ENCODE results near the gene SIKE1. TPM values are rescaled to one million over a fixed set of nuclear protein-coding genes. Genes with fewer than 3 reads are reported as not detected.
A peak's percentile ranks its signal among the peaks of the same experiment; 100 is the strongest.
"Not testable (repeated sequence)": the region's sequence is repeated elsewhere in the genome, so short reads cannot be mapped to it uniquely, and the experiment has no call there.

The SIKE1 gene
- total RNA-seq, result 10 to 100 TPM; 29.7 to 57.4 (median 34.0) TPM

- Histone ChIP-seq H3K27ac (peak within 1 kb of the TSS; percentile 73 to 95 (median 94)), H3K4me1 (peaks cover 5 to 20% (median 7%) of the 10 kb centered on the region in 3 donors), H3K36me3 (peaks cover 0 to 19% of the 10 kb centered on the region in 2 donors), H3K27me3 (no peaks in the 10 kb centered on the region), H3K4me3 (peak within 1 kb of the TSS; percentile 72 to 77), H3K9me3 (peaks cover 0 to 3% (median 0%) of the 10 kb centered on the region in 3 donors)
- peak; percentile 82 to 83 for TF ChIP-seq POLR2A (IDR thresholded peaks at IDR 0.05)
- peak; percentile 92 for TF ChIP-seq POLR2AphosphoS5 (IDR thresholded peaks at IDR 0.05)
- no peak for TF ChIP-seq EP300 (IDR thresholded peaks at IDR 0.05)
- WGBS, 2 donors (ENCODE audit: low coverage in 1 of 2), result 18 to 44% methylated on average over 11 to 48 of the region's 53 CpGs
- peak; percentile 98 for ATAC-seq
These were observed at the start of gene SIKE1 for GRCh38 chr1:114780344-114781226. Gene SIKE1 (minus strand): TSS chr1:114780685. CDS start chr1:114780607, 78 bp downstream.

- H3K4me3 ChIP-seq, H3K36me3 ChIP-seq, H3K9me3 ChIP-seq, H3K27ac ChIP-seq, H3K4me1 ChIP-seq, ATAC-seq, H3K27me3 ChIP-seq: not testable (repeated sequence)
- 34 to 71% methylated on average over 1 of the region's 1 CpG for WGBS, 2 donors (ENCODE audit: low coverage in 1 of 2)
These were observed 49.6 kb upstream of the SIKE1 start for GRCh38 chr1:114830075-114830474.

GRCh38 chr1:114828251-114828650 is 47.8 kb upstream of the SIKE1 start:
- Histone ChIP-seq H3K36me3 (no peaks in the 10 kb centered on the region), H3K4me1 (no peaks in the 10 kb centered on the region), H3K4me3 (no peak overlapping the region), H3K27me3 (peaks cover 8% of the 10 kb centered on the region), H3K27ac (no peak overlapping the region), H3K9me3 (peaks cover 0 to 4% (median 0%) of the 10 kb centered on the region in 3 donors)
- ATAC-seq, result no peak
- no peak for TF ChIP-seq EP300 (IDR thresholded peaks at IDR 0.05)
- TF ChIP-seq POLR2A (IDR thresholded peaks at IDR 0.05), result no peak
- no peak for TF ChIP-seq POLR2AphosphoS5 (IDR thresholded peaks at IDR 0.05)
- no peak for TF ChIP-seq CTCF (IDR thresholded peaks at IDR 0.05)
- 73 to 79% methylated on average over 3 to 5 of the region's 5 CpGs for WGBS, 2 donors (ENCODE audit: low coverage in 1 of 2)

GRCh38 chr1:114821978-114822377 is 41.5 kb upstream of the SIKE1 start:
- TF ChIP-seq CTCF (IDR thresholded peaks at IDR 0.05), result no peak
- no peak for TF ChIP-seq POLR2A (IDR thresholded peaks at IDR 0.05)
- TF ChIP-seq POLR2AphosphoS5 (IDR thresholded peaks at IDR 0.05), result no peak
- TF ChIP-seq EP300 (IDR thresholded peaks at IDR 0.05), result no peak
- no peak overlapping the region for H3K4me3 ChIP-seq
- no peaks in the 10 kb centered on the region for H3K27me3 ChIP-seq
- H3K27ac ChIP-seq, result no peak overlapping the region
- no peaks in the 10 kb centered on the region for H3K36me3 ChIP-seq
- no peak for ATAC-seq
- no peaks in the 10 kb centered on the region for H3K4me1 ChIP-seq
- peaks cover 0 to 8% (median 0%) of the 10 kb centered on the region in 3 donors for H3K9me3 ChIP-seq

- H3K4me3 ChIP-seq, result no peak overlapping the region
- no peak for TF ChIP-seq POLR2AphosphoS5 (IDR thresholded peaks at IDR 0.05)
- no peak for TF ChIP-seq EP300 (IDR thresholded peaks at IDR 0.05)
- TF ChIP-seq CTCF (IDR thresholded peaks at IDR 0.05), result no peak
- no peak for TF ChIP-seq POLR2A (IDR thresholded peaks at IDR 0.05)
- 76 to 81% methylated on average over 2 of the region's 2 CpGs for WGBS, 2 donors (ENCODE audit: low coverage in 1 of 2)
- peaks cover 0 to 4% (median 0%) of the 10 kb centered on the region in 3 donors for H3K9me3 ChIP-seq
- no peaks in the 10 kb centered on the region for H3K27me3 ChIP-seq
- H3K36me3 ChIP-seq, result no peaks in the 10 kb centered on the region
- H3K27ac ChIP-seq, result no peak overlapping the region
- no peak for ATAC-seq
- no peaks in the 10 kb centered on the region for H3K4me1 ChIP-seq
These were observed 39.9 kb upstream of the SIKE1 start for GRCh38 chr1:114820392-114820791.

GRCh38 chr1:114819869-114820268 is 39.4 kb upstream of the SIKE1 start:
- ATAC-seq, result no peak
- Histone ChIP-seq H3K36me3 (no peaks in the 10 kb centered on the region), H3K27me3 (no peaks in the 10 kb centered on the region), H3K9me3 (peaks cover 0 to 4% (median 0%) of the 10 kb centered on the region in 3 donors), H3K4me1 (no peaks in the 10 kb centered on the region), H3K4me3 (no peak overlapping the region), H3K27ac (no peak overlapping the region)
- WGBS, 2 donors (ENCODE audit: low coverage in 1 of 2), result 71 to 73% methylated on average over 3 of the region's 3 CpGs
- TF ChIP-seq POLR2AphosphoS5 (IDR thresholded peaks at IDR 0.05), result no peak
- TF ChIP-seq POLR2A (IDR thresholded peaks at IDR 0.05), result no peak
- TF ChIP-seq CTCF (IDR thresholded peaks at IDR 0.05), result no peak
- TF ChIP-seq EP300 (IDR thresholded peaks at IDR 0.05), result no peak

GRCh38 chr1:114804449-114804848 is 24.0 kb upstream of the SIKE1 start:
- not testable (repeated sequence) for H3K27ac ChIP-seq, H3K36me3 ChIP-seq, H3K4me3 ChIP-seq, H3K4me1 ChIP-seq, ATAC-seq, H3K9me3 ChIP-seq
- no CpG with 5 or more reads among the region's 33 CpGs for WGBS, 2 donors (ENCODE audit: low coverage in 1 of 2)
- H3K27me3 ChIP-seq, result peaks cover 10% of the 10 kb centered on the region

Measured in gastroesophageal sphincter (tissue), 4 donors.